Endothelial cell of umbilical vein (primary cell): ENCODE measurements around the gene IFNGR1. TPM values are rescaled to one million over a fixed set of nuclear protein-coding genes. Genes with fewer than 3 reads are reported as not detected.

Experiments used
- BruUV-seq: library from RNA; stranded (reverse); fragments of 400-500 nt; replicated peaks from 2 replicates; lab custom pipeline; 2021; lab: Mats Ljungman, UMichigan
- CTCF ChIA-PET: fragments of 300-600, 350-600 bp; sonication (Branson Sonifier 250); formaldehyde crosslinking; loops from one replicate; lab custom pipeline; 2021; ENCODE audit warnings: antibody characterized with exemption, inconsistent platforms; lab: Charles Lee
- POLR2A ChIA-PET: fragments of 300-600, 350-600 bp; sonication (Branson Sonifier 250); formaldehyde crosslinking; loops from one replicate; lab custom pipeline; 2021; ENCODE audit warnings: antibody characterized with exemption, inconsistent platforms; lab: Charles Lee
- DNase-seq: peaks from one replicate; pipeline ENCODE4 v3.0.0-alpha.2; 2011; ENCODE audit warnings: low read depth, low spot score
- FAIRE-seq: peaks from 2 replicates; lab custom pipeline; 2011; peaks lifted over from hg19 to GRCh38; lab: Jason Lieb, UNC
- H2AFZ ChIP-seq: 2 replicates; pipeline ENCODE4 v1.6.0; 2012; ENCODE audit warnings: low read depth, low read length, control low read depth, inconsistent platforms
- H3K27ac ChIP-seq: 2 replicates; pipeline ENCODE4 v1.5.1; 2011; ENCODE audit warnings: low read depth, mild to moderate bottlenecking, control low read depth, low read length, moderate library complexity; ENCODE audit not compliant: insufficient read depth
- H3K27me3 ChIP-seq, 2 experiments: 2 replicates each; pipeline versions ENCODE4 v1.6.0 to v1.6.1; 2011; ENCODE audit warnings: low read length in 2 of 2, mixed read lengths in 1 of 2; ENCODE audit not compliant: control insufficient read depth in 2 of 2, insufficient read depth in 2 of 2
- H3K36me3 ChIP-seq, 2 experiments: 2 replicates in 1 of 2; 3 replicates in 1 of 2; pipeline ENCODE4 v1.5.1; 2011; ENCODE audit warnings: low read length in 2 of 2, mild to moderate bottlenecking in 1 of 2, moderate library complexity in 1 of 2; ENCODE audit not compliant: control insufficient read depth in 2 of 2, insufficient read depth in 2 of 2; ENCODE audit errors: extremely low read depth in 1 of 2
- H3K4me1 ChIP-seq: 3 replicates; pipeline ENCODE4 v1.5.1; 2011; ENCODE audit warnings: mild to moderate bottlenecking, low read length; ENCODE audit not compliant: control insufficient read depth, insufficient read depth; ENCODE audit errors: extremely low read depth
- H3K4me2 ChIP-seq: 2 replicates; pipeline ENCODE4 v1.6.1; 2011; ENCODE audit warnings: low read length, control low read depth, mixed read lengths; ENCODE audit not compliant: insufficient read depth
- H3K4me3 ChIP-seq, 3 experiments: fragments of 200-600 bp in 1 of 3; sonication (generic), shearing (Covaris generic) in 1 of 3; replicated peaks in 1 of 3; 2 replicates each; pipeline ENCODE4 v1.5.1; 2011 to 2016; ENCODE audit warnings: control low read depth in 3 of 3, low read length in 3 of 3, mild to moderate bottlenecking in 2 of 3, inconsistent platforms in 1 of 3, low read depth in 1 of 3, moderate library complexity in 1 of 3; ENCODE audit not compliant: insufficient read depth in 1 of 3
- H3K79me2 ChIP-seq: 2 replicates; pipeline ENCODE4 v1.6.0; 2012; ENCODE audit warnings: low read length, inconsistent platforms; ENCODE audit not compliant: control insufficient read depth, insufficient read depth
- H3K9ac ChIP-seq: replicated peaks from 2 replicates; pipeline ENCODE3; 2011; ENCODE audit warnings: low read length, control low read depth; ENCODE audit not compliant: insufficient read depth; ENCODE audit errors: extremely low read depth
- H3K9me1 ChIP-seq: replicated peaks from 3 replicates; pipeline ENCODE4 v1.6.0; 2011; ENCODE audit warnings: mild to moderate bottlenecking, low read length; ENCODE audit not compliant: control insufficient read depth, insufficient read depth; ENCODE audit errors: extremely low read depth
- H3K9me3 ChIP-seq: replicated peaks from 2 replicates; pipeline ENCODE4 v1.5.1; 2012; ENCODE audit warnings: low read length, inconsistent platforms; ENCODE audit not compliant: control insufficient read depth, insufficient read depth
- H4K20me1 ChIP-seq: replicated peaks from 2 replicates; pipeline ENCODE3; 2011; ENCODE audit warnings: mild to moderate bottlenecking, low read length; ENCODE audit not compliant: control insufficient read depth, insufficient read depth; ENCODE audit errors: extremely low read depth
- CTCF ChIP-seq, 2 donors: IDR thresholded peaks; 1 replicate in 1 of 2; 2 replicates in 1 of 2; pipeline ENCODE4 v1.5.1; 2011; ENCODE audit warnings: low read length in 2 of 2, mild to moderate bottlenecking in 2 of 2, moderate library complexity in 2 of 2, control low read depth in 1 of 2, inconsistent platforms in 1 of 2, low read depth in 1 of 2; ENCODE audit not compliant: insufficient read depth in 1 of 2; ENCODE audit errors: extremely low read depth in 1 of 2
- EZH2 ChIP-seq: IDR thresholded peaks from 2 replicates; pipeline ENCODE4 v1.6.1; 2012; ENCODE audit warnings: borderline replicate concordance, low read depth, mild to moderate bottlenecking, moderate library complexity, low read length, inconsistent platforms; ENCODE audit not compliant: severe bottlenecking
- FOS ChIP-seq: IDR thresholded peaks from 2 replicates; pipeline ENCODE4 v1.6.1; 2011; ENCODE audit warnings: mild to moderate bottlenecking, low read length, moderate library complexity, borderline replicate concordance; ENCODE audit not compliant: insufficient read depth
- GATA2 ChIP-seq: IDR thresholded peaks from 2 replicates; pipeline ENCODE4 v1.7.0; 2011; ENCODE audit warnings: low read depth, mild to moderate bottlenecking, moderate library complexity, mixed read lengths, low read length; ENCODE audit not compliant: insufficient read length, insufficient read depth
- JUN ChIP-seq: IDR thresholded peaks from 2 replicates; pipeline ENCODE4 v1.6.1; 2011; ENCODE audit warnings: borderline replicate concordance, low read depth; ENCODE audit not compliant: insufficient read length, insufficient read depth
- MAX ChIP-seq: IDR thresholded peaks from 2 replicates; pipeline ENCODE4 v1.6.1; 2011; ENCODE audit not compliant: insufficient read depth, insufficient read length
- MYC ChIP-seq: IDR thresholded peaks from one replicate; pipeline ENCODE4 v1.6.1; 2011; ENCODE audit warnings: mild to moderate bottlenecking, low read depth, low read length
- POLR2A ChIP-seq: IDR thresholded peaks from 2 replicates; pipeline ENCODE4 v1.6.1; 2012; ENCODE audit warnings: low read depth, mild to moderate bottlenecking, control low read depth, low read length
- POLR2AphosphoS5 ChIP-seq: IDR thresholded peaks from 2 replicates; pipeline ENCODE4 v1.6.1; 2012; ENCODE audit warnings: low read depth, mild to moderate bottlenecking, control low read depth, low read length, moderate library complexity; ENCODE audit not compliant: insufficient read depth
- dilution Hi-C: fragments of 300-500 bp; cut with MboI; formaldehyde crosslinking; loops from one replicate; pipeline ENCODE4 v1.15.0; 2019; ENCODE audit warnings: low sequenced_read_pairs; ENCODE audit not compliant: extremely low pct_ligation_motif_present
- intact Hi-C: fragments of 100-400 bp; cut with micrococcal nuclease; formaldehyde crosslinking; loops from one replicate; pipeline ENCODE4 v1.10.0; 2022
- polyA plus RNA-seq, 4 experiments: library from polyadenylated mRNA; depleted of rRNA in 3 of 4; stranded (reverse) in 3 of 4; unstranded in 1 of 4; fragments of >200 nt; gene quantifications; 2 replicates each; pipeline versions ENCODE4 v1.2.1 to v1.2.3, GENCODE V29; 2011 to 2012; ENCODE audit warnings: missing spikeins in 1 of 4
- total RNA-seq: library from RNA; stranded (reverse); gene quantifications from 2 replicates; pipeline ENCODE4 v1.2.3, GENCODE V29; 2021

The IFNGR1 gene
- total and polyA plus RNA-seq, 2 donors (not counting 3 experiments of a cell fraction or from before 2014, with no cell fraction given) = 19.1 to 31.2 TPM

GRCh38 chr6:137157601-137158000 lies 61.6 kb downstream of the IFNGR1 start:
- POLR2A ChIA-PET = no interaction called here
- Histone ChIP-seq H3K27me3 (peaks cover 0 to 3% of the 10 kb centered on the region in 2 experiments), H3K79me2 (no peaks in the 10 kb centered on the region), H3K36me3 (no peaks in the 10 kb centered on the region), H3K9me3 (no peaks in the 10 kb centered on the region), H3K27ac (no peak overlapping the region), H4K20me1 (no peaks in the 10 kb centered on the region), H2AFZ (no peak overlapping the region), H3K9me1 (no peaks in the 10 kb centered on the region), H3K9ac (no peak overlapping the region), H3K4me2 (no peak overlapping the region), H3K4me1 (no peaks in the 10 kb centered on the region), H3K4me3 (no peak overlapping the region)
- TF ChIP-seq GATA2 = no peak
- TF ChIP-seq CTCF (IDR thresholded peaks at IDR 0.05; ENCODE audit: extremely low read depth in 1 of 2, insufficient read depth in 1 of 2, low read depth in 1 of 2, low read length in 2 of 2) = no peak
- no peak for TF ChIP-seq POLR2AphosphoS5
- TF ChIP-seq JUN = no peak
- TF ChIP-seq MYC = no peak
- dilution Hi-C loops (no loop called here), intact Hi-C loops (no loop called here)
- FAIRE-seq = no peak
- peak; percentile 45 for DNase-seq
- no TSS peak for BruUV-seq
- CTCF ChIA-PET = no interaction called here

GRCh38 chr6:137156650-137157049 lies 62.5 kb downstream of the IFNGR1 start:
- no peaks in the 10 kb centered on the region for H4K20me1 ChIP-seq
- H3K4me2 ChIP-seq = no peak overlapping the region
- H3K4me1 ChIP-seq = no peaks in the 10 kb centered on the region
- H3K4me3 ChIP-seq = no peak overlapping the region
- H3K9me3 ChIP-seq = no peaks in the 10 kb centered on the region
- DNase-seq = no peak
- H3K27ac ChIP-seq = no peak overlapping the region
- ChIA-PET CTCF (no interaction called here), POLR2A (no interaction called here)
- TF ChIP-seq POLR2A (no peak), JUN (no peak), MAX (no peak), FOS (no peak), MYC (no peak), EZH2 (no peak), CTCF (IDR thresholded peaks at IDR 0.05; ENCODE audit: extremely low read depth in 1 of 2, insufficient read depth in 1 of 2, low read depth in 1 of 2, low read length in 2 of 2) (no peak), POLR2AphosphoS5 (no peak), GATA2 (no peak)
- H3K36me3 ChIP-seq = no peaks in the 10 kb centered on the region
- dilution Hi-C loops = no loop called here
- H3K79me2 ChIP-seq = no peaks in the 10 kb centered on the region
- peaks cover 0 to 3% of the 10 kb centered on the region in 2 experiments for H3K27me3 ChIP-seq
- FAIRE-seq = no peak
- intact Hi-C loops = no loop called here
- H3K9ac ChIP-seq = no peak overlapping the region
- H3K9me1 ChIP-seq = no peaks in the 10 kb centered on the region
- H2AFZ ChIP-seq = no peak overlapping the region
- BruUV-seq = no TSS peak
